ENCODE measurements around the gene CIZ1. TPM values are rescaled to one million over a fixed set of nuclear protein-coding genes. Genes with fewer than 3 reads are reported as not detected.
"Not testable (repeated sequence)": the region's sequence is repeated elsewhere in the genome, so short reads cannot be mapped to it uniquely, and the experiment has no call there.

The CIZ1 gene
- polyA plus RNA-seq, 2 of the 4 experiments (the other 2 are of a cell fraction): 39.2 to 92.5 TPM

- Histone ChIP-seq H3K4me2 (no peak overlapping the region), H3K4me1 (no peaks in the 10 kb centered on the region), H3K9me3 (no peaks in the 10 kb centered on the region), H3K4me3 (no peak overlapping the region), H3K27ac (no peak overlapping the region)
- WGBS (ENCODE audit: missing lambda C conversion rate): 66% methylated on average over 3 of the region's 3 CpGs
- DNase-seq (ENCODE audit: low read depth in 1 of 2, low spot score in 1 of 2) (no peak), ATAC-seq (peak; percentile 33 to 38; a peak in 4 of 6 replicates), FAIRE-seq (no peak)
- ChIA-PET POLR2A (no interaction called here), CTCF (interaction anchor here (0.9 to 2.3 kb wide), 4 partner anchors 14 to 24 kb away, joined by 3 to 15 read pairs (median 6); no protein-coding TSS in a partner anchor)
- TF ChIP-seq HOXA7 (CRISPR knock-in tag; IDR thresholded peaks at IDR 0.05) (no peak), MAZ (IDR thresholded peaks at IDR 0.05; ENCODE audit: borderline replicate concordance, low read depth, low read length) (no peak), MAX (IDR thresholded peaks at IDR 0.05) (no peak), ATOH8 (CRISPR knock-in tag; IDR thresholded peaks at IDR 0.05; ENCODE audit: low read depth) (no peak), SMC3 (IDR thresholded peaks at IDR 0.05) (no peak), ZNF302 (CRISPR knock-in tag; IDR thresholded peaks at IDR 0.05) (no peak), HES2 (IDR thresholded peaks at IDR 0.05) (no peak), FOXS1 (CRISPR knock-in tag; IDR thresholded peaks at IDR 0.05) (no peak), KDM5A (IDR thresholded peaks at IDR 0.05) (no peak), JUNB (IDR thresholded peaks at IDR 0.05) (no peak), EHMT2 (IDR thresholded peaks at IDR 0.05; ENCODE audit: low read depth) (no peak), POLR2AphosphoS2 (conservative IDR thresholded peaks at IDR 0.05; ENCODE audit: low read length) (no peak), EP300 (IDR thresholded peaks at IDR 0.05) (no peak), RFX5 (IDR thresholded peaks at IDR 0.05) (no peak), TFCP2L1 (CRISPR knock-in tag; IDR thresholded peaks at IDR 0.05) (no peak), POLR2A (IDR thresholded peaks at IDR 0.05; ENCODE audit: low read length) (no peak), RNF2 (IDR thresholded peaks at IDR 0.05; ENCODE audit: borderline replicate concordance, low read depth) (no peak), NPAS2 (CRISPR knock-in tag; IDR thresholded peaks at IDR 0.05; ENCODE audit: borderline replicate concordance) (no peak)
Observed at GRCh38 chr9:128138001-128138400, 53.4 kb downstream of the CIZ1 start.

- Histone ChIP-seq H3K4me2 (no peak overlapping the region), H3K4me1 (0 out of 3 replicates have a peak, but pooled peaks cover under 1% of the 10 kb centered on the region), H3K27ac (no peak overlapping the region), H3K4me3 (no peak overlapping the region), H3K9me3 (no peaks in the 10 kb centered on the region)
- ATAC-seq (peak; percentile 38 to 40; a peak in 4 of 6 replicates), DNase-seq (ENCODE audit: low read depth in 1 of 2, low spot score in 1 of 2) (no peak), FAIRE-seq (no peak)
- ChIA-PET POLR2A (interaction anchor here (1.7 kb wide), 1 partner anchor 23 kb away, joined by 4 read pairs; the partner anchor contains the start of gene BBLN), CTCF (interaction anchor here (0.8 to 2.3 kb wide), 5 partner anchors 13 to 25 kb away, joined by 3 to 15 read pairs (median 3); no protein-coding TSS in a partner anchor)
- TF ChIP-seq FOSL2 (IDR thresholded peaks at IDR 0.05) (no peak), FOSL2 (CRISPR knock-in tag; IDR thresholded peaks at IDR 0.05) (no peak), BCL3 (IDR thresholded peaks at IDR 0.05) (no peak), EP300 (IDR thresholded peaks at IDR 0.05) (no peak), ELK1 (IDR thresholded peaks at IDR 0.05; ENCODE audit: low read depth, low read length) (no peak), NPAS2 (CRISPR knock-in tag; IDR thresholded peaks at IDR 0.05; ENCODE audit: borderline replicate concordance) (no peak), ZSCAN20 (CRISPR knock-in tag; IDR thresholded peaks at IDR 0.05) (no peak), CEBPB (IDR thresholded peaks at IDR 0.05) (no peak), KDM5A (IDR thresholded peaks at IDR 0.05) (no peak), HMGXB4 (CRISPR knock-in tag; IDR thresholded peaks at IDR 0.05; ENCODE audit: borderline replicate concordance) (no peak), ZC3H11A (IDR thresholded peaks at IDR 0.05) (no peak), RCOR1 (IDR thresholded peaks at IDR 0.05; ENCODE audit: low read depth, low read length) (no peak), JUN (IDR thresholded peaks at IDR 0.05) (no peak), SREBF2 (IDR thresholded peaks at IDR 0.05) (no peak)
- 80% methylated on average over 18 of the region's 18 CpGs for WGBS (ENCODE audit: missing lambda C conversion rate)
Observed at GRCh38 chr9:128136816-128137793, 54.3 kb downstream of the CIZ1 start.

- not testable (repeated sequence) for FAIRE-seq; H3K9me3 ChIP-seq; ATAC-seq; H3K27ac ChIP-seq; H3K4me3 ChIP-seq; DNase-seq (ENCODE audit: low read depth in 1 of 2, low spot score in 1 of 2); H3K4me2 ChIP-seq; H3K4me1 ChIP-seq
- ChIA-PET CTCF (interaction anchor here (2.1 kb wide), 1 partner anchor 11 kb away, joined by 8 read pairs; no protein-coding TSS in a partner anchor), POLR2A (interaction anchor here (1.7 kb wide), 1 partner anchor 24 kb away, joined by 4 read pairs; the partner anchor contains the start of gene BBLN)
- WGBS (ENCODE audit: missing lambda C conversion rate): 71% methylated on average over 5 of the region's 8 CpGs
Observed at GRCh38 chr9:128135561-128135960, 55.8 kb downstream of the CIZ1 start.
